CD4-positive, alpha-beta T cell treated with Interleukin-6 at 100 ng/mL for 8 hours (primary cell): ENCODE results near the gene DOK5.

Experiments used
- DNase-seq: peaks from one replicate; pipeline ENCODE4 v3.0.0-alpha.2; 2020; ENCODE audit warnings: mixed read lengths, low spot score

Gene DOK5

GRCh38 chr20:54514028-54514607 is 38.7 kb downstream of the DOK5 start:
- no peak for DNase-seq

- DNase-seq = no peak
Measured at GRCh38 chr20:54515793-54516628, 40.6 kb downstream of the DOK5 start.

DNA sequence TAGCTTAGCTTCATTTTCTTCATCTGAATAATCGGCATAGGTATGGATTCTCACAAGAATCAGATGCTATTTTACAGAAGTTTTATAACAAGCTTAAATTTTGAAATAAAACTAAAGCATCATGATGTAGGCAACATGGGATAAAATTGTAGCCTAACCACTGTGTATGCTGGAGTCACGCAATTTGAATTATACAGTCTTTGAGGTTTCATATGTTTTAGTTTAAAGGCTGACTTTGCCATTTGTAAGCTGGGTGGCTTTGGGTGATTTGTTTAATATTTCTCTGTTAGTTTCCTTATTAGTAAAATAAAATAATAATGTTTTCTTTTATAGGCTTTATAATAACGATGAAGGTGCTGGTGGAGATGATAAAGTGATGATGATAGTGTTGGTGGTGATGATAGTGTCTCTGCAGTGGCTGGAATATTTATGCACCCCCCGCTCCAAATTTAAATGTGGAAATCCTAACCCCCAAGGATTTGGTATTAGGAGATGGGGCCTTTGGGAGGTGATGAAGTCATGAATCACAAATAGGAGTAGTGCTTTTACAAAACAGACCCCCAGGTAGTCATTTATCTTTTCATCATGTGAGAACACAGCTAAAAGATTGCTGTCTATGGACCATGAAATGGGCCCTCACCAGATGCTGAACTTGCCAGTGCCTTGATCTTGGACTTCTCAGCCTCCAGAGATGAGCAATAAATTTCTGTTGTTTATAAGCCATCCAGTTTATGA is 42.0 kb downstream of the DOK5 start:
- DNase-seq = no peak

- DNase-seq = no peak
Measured at GRCh38 chr20:54524849-54525248, 49.5 kb downstream of the DOK5 start.

- DNase-seq = no peak
Measured at GRCh38 chr20:54525916-54526590, 50.7 kb downstream of the DOK5 start.

DNA sequence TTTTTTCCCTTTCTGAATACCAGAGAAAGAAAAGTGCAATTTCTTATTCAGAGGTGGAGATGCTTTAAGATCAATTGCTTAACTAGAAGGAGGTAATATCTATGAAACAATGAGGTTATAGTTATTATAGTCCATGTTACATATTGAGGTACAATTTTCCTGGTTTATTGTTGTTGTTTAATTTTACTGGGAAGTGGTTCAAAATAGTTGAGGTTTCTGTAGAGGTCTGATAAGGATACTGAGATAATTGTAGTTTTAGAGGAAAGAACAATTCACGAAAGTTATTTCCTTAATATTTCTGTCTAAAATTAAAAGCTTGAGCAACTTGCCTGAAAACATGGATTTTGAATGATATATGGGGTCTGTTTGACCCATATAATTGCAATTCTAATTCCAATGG is 51.4 kb downstream of the DOK5 start:
- no peak for DNase-seq

GRCh38 chr20:54532573-54532972 is 57.2 kb downstream of the DOK5 start:
- no peak for DNase-seq

DNA sequence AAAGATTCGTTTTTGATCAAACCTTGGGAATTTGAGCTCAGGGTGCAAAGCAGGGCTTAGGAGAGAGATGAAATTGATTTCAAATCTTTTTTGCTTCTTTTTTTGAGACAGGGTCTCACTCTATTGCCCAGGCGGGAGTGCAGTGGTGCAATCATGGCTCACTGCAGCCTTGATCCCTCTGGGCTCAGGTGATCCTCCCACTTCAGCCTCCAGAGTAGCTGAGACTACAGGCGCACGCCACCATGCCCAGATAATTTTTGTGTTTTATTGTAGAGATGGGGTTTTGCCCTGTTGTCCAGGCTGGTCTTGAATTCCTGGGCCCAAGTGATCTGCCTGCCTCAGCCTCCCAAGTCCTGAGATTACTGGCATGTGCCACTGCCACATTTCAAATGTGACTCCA is 58.7 kb downstream of the DOK5 start:
- no peak for DNase-seq

- no peak for DNase-seq
Measured at GRCh38 chr20:54535033-54535432, 59.6 kb downstream of the DOK5 start.

DNA sequence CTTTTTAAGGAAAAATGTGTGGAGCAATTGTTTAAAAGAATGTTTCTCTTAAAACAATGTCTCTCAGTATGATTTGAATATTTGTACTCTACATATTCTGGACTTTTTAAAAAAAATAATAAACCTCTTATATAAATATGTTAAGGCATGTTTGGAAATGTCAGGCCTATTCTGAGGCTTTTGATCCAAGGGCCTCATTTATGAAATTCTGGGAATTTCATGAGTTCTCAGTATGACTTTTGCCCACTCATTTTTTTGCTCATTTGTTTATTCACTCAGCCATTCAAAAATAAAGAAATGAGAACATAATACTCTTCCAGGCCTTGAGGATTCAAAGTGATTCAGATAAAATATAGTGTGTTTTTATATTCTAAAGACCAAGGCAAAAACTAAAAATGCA is 60.4 kb downstream of the DOK5 start:
- no peak for DNase-seq

DNA sequence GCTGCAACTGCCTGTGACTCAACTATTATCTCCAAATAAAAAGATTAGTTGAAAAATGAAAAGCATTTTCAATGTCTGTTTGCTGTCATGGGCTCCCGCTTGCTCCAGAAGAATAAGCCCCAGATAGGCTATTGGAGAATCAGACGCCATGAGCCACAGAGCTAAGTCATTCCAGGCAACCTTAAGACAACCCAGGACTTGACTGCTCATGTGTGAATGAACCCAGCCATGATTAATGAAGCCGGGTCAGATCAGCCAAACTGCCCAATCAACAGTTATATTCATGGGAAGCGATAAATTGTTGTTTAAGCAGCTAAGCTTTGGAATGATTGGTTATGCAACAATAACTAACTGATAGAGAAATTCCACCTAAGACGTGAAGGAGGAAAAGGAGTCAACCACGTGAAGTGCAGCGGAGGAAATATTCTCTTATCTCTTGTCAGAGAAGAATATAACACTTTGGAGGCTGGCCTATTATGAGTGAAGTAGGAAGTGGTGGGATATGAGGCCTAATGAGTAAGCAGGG is 64.2 kb downstream of the DOK5 start:
- no peak for DNase-seq

- DNase-seq = no peak
Measured at GRCh38 chr20:54543369-54543768, 68.0 kb downstream of the DOK5 start.

- no peak for DNase-seq
Measured at GRCh38 chr20:54545676-54546358, 70.4 kb downstream of the DOK5 start.

DNA sequence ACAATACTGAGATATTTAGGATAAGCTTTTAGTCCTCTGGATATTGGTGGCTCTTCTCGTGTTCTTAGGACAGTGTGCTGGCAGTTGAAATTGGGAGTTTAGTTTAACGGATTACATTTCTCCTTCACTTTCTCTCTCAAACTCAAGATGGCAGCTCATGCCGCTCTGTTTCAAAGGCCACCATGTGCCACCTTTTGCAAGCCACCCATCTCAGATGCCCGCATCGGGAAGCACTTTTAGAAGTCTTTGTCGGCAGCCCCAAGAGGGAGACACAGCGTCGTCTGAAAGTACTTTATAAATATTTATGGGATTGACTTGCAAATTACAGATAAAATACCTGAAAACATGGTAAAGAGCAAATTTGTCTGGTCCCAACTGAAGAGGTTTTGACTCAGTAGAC is 73.5 kb downstream of the DOK5 start:
- DNase-seq = no peak

- DNase-seq = no peak
Measured at GRCh38 chr20:54549658-54550326, 74.4 kb downstream of the DOK5 start.

GRCh38 chr20:54550776-54551396 is 75.5 kb downstream of the DOK5 start:
- no peak for DNase-seq

GRCh38 chr20:54554006-54554405 is 78.6 kb downstream of the DOK5 start:
- no peak for DNase-seq

GRCh38 chr20:54555150-54555549 is 79.8 kb downstream of the DOK5 start:
- no peak for DNase-seq

- DNase-seq = no peak
Measured at GRCh38 chr20:54556406-54556805, 81.0 kb downstream of the DOK5 start.

GRCh38 chr20:54557806-54558590 is 82.6 kb downstream of the DOK5 start:
- DNase-seq = no peak
